Measurements from ENCODE around the gene LITAF. TPM values are rescaled to one million over a fixed set of nuclear protein-coding genes. Genes with fewer than 3 reads are reported as not detected.
"Not testable (repeated sequence)": the region's sequence is repeated elsewhere in the genome, so short reads cannot be mapped to it uniquely, and the experiment has no call there.

The LITAF gene
- total RNA-seq, 1 experiment from 2014 or later, result 30.1 TPM

- DNase-seq (ENCODE audit: low spot score), result no peak
Measured at GRCh38 chr16:11599579-11599978, 12.9 kb upstream of the LITAF start.

GRCh38 chr16:11597235-11598095, 10.7 kb upstream of the LITAF start:
- DNase-seq (ENCODE audit: low spot score), result peak; percentile 47

GRCh38 chr16:11596572-11597226, 10.0 kb upstream of the LITAF start:
- no peak for DNase-seq (ENCODE audit: low spot score)

GRCh38 chr16:11593581-11593980, 6.9 kb upstream of the LITAF start:
- DNase-seq (ENCODE audit: low spot score), result no peak

GRCh38 chr16:11593076-11593475, 6.4 kb upstream of the LITAF start:
- DNase-seq (ENCODE audit: low spot score), result not testable (repeated sequence)

- not testable (repeated sequence) for DNase-seq (ENCODE audit: low spot score)
Measured at GRCh38 chr16:11591630-11592029, 4.9 kb upstream of the LITAF start.

- no peak for DNase-seq (ENCODE audit: low spot score)
Measured at GRCh38 chr16:11589198-11589550, 2.5 kb upstream of the LITAF start.

GRCh38 chr16:11588321-11589197, 1.8 kb upstream of the LITAF start:
- no peak for DNase-seq (ENCODE audit: low spot score)

GRCh38 chr16:11587643-11588247, 1.0 kb upstream of the LITAF start:
- no peak for DNase-seq (ENCODE audit: low spot score)

- DNase-seq (ENCODE audit: low spot score), result no peak
Measured at GRCh38 chr16:11586378-11586855, 302 bp downstream of the LITAF start.

GRCh38 chr16:11585460-11586377, 1.0 kb downstream of the LITAF start:
- no peak for DNase-seq (ENCODE audit: low spot score)

- no peak for DNase-seq (ENCODE audit: low spot score)
Measured at GRCh38 chr16:11583889-11584565, 2.7 kb downstream of the LITAF start.

- peak; percentile 36 for DNase-seq (ENCODE audit: low spot score)
Measured at GRCh38 chr16:11583166-11583565, 3.6 kb downstream of the LITAF start.

GRCh38 chr16:11582157-11582814, 4.4 kb downstream of the LITAF start:
- no peak for DNase-seq (ENCODE audit: low spot score)

- no peak for DNase-seq (ENCODE audit: low spot score)
Measured at GRCh38 chr16:11581678-11582077, 5.0 kb downstream of the LITAF start.

- no peak for DNase-seq (ENCODE audit: low spot score)
Measured at GRCh38 chr16:11580451-11581086, 6.2 kb downstream of the LITAF start.

GRCh38 chr16:11577290-11577660, 9.4 kb downstream of the LITAF start:
- DNase-seq (ENCODE audit: low spot score), result not testable (repeated sequence)

GRCh38 chr16:11576427-11577289, 10.1 kb downstream of the LITAF start:
- peak; percentile 8 for DNase-seq (ENCODE audit: low spot score)
